ENCODE data around the gene GTF3C5.

The GTF3C5 gene

GRCh38 chr9:133031496-133031911, 707 bp downstream of the GTF3C5 start:
- peak in 1 of 2 donors; percentile 24 for DNase-seq

GRCh38 chr9:133032171-133032570, 1.4 kb downstream of the GTF3C5 start:
- no peak for DNase-seq

GRCh38 chr9:133035669-133036068, 4.9 kb downstream of the GTF3C5 start:
- no peak for DNase-seq

GRCh38 chr9:133037775-133038515, 7.1 kb downstream of the GTF3C5 start:
- DNase-seq = no peak

DNA sequence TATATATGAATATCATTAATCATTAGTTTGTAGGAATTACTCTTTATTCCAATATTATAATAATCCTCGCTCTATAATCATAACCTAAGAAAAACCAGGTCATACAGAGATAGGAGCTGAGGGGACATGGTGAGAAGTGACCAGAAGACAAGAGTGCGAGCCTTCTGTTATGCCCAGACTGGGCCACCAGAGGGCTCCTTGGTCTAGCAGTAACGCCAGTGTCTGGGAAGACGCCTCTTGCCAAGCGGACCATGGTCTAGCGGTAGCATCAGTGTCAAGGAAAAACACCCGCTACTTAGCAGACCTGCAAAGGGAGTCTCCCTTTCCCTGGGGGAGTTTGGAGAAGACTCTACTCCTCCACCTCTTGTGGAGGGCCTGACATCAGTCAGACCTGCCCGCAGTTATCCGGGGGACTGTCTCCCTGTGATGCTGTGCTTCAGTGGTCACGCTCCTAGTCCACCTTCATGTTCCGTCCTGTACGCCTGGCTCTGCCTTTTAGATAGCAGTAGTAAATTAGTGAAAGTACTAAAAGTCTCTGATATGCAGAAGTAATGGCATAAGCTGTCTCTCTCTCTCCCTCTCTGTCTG, 10.2 kb downstream of the GTF3C5 start:
- peak; percentile 53 to 65 for DNase-seq

GRCh38 chr9:133041958-133042357, 11.2 kb downstream of the GTF3C5 start:
- DNase-seq = no peak

DNA sequence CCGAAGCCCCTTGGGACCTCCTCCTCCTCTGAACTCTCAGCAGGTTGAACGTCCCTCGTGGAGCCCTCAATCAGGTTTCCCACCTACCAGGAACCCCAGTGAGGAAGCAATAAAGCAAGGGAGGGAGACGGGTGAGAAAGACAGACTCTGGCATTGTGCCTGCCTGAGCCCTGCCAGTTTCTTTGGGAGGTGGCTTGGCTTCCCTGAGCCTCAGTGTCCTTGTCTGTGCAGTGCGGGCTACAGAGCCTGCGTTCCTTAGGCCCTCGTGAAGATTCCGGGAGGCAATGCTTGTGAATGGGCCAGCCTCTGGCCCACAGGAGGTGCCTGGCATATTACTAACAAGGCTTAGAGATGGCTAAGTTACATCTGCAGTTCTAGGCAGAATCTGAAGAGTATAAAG, 11.9 kb downstream of the GTF3C5 start:
- DNase-seq = no peak

DNA sequence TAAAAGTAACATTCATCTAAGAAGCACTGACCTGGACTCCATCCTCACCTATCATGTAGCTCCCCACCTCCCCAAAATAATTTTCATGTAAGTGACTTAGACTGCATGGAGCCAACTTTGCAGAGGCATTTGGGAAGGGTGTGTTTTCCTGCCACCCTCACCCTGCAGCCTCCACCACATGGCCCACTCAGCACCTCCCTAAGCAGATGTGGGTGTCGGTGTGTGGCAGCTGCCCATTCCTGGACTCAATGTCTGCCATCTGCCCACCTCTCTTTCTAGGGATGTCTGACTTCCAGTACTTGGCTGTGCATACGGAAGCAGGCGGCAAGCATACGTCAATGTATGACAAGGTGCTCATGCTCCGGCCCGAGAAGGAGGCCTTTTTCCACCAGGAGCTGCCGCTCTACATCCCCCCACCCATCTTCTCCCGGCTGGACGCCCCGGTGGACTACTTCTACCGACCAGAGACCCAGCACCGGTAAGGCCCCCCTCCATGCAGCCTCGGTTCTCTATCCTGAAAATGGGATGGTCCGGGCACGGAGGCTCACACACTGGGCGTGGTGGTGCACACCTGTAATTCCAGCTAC, 12.7 kb downstream of the GTF3C5 start:
- no peak for DNase-seq

- no peak for DNase-seq
Observed at GRCh38 chr9:133044125-133044524, 13.3 kb downstream of the GTF3C5 start.

DNA sequence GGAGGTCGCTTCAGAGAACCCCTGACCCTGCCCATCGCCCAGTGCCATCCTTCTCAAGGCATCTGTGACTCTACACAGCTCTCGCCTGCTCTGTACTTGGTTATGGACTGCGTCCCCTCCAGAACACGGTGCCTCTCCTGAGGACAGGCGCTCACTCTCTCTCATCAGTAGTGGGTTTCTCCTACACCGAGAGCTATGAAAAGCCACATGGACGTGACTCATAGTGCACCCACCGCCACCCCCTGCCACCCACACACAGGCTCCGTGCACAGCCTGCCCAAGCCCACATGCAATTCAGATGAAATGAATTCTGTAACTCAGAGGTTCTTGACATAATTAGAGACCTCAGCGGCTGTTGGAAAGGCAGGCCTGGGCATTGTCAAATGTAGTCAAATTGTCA, 13.9 kb downstream of the GTF3C5 start:
- DNase-seq = no peak

DNA sequence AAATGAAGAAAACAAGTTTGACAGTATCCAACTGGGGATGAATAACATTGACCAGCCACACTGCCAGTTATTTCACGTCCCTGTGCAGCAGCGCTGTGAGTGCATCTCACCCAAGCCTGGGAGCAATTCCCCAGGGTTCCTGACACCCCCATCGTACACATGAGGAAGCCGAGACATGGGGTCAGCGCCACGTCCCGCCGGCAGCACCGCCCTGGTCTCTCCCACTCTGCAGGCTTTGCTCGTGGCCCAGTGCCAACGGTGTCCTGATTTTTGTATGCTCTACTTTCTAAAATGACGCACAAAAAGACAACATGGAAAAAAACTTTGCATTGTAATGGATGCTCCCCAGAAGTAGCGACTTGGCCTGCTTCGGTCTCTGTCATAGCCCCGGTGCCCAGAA, 14.3 kb downstream of the GTF3C5 start:
- no peak for DNase-seq

DNA sequence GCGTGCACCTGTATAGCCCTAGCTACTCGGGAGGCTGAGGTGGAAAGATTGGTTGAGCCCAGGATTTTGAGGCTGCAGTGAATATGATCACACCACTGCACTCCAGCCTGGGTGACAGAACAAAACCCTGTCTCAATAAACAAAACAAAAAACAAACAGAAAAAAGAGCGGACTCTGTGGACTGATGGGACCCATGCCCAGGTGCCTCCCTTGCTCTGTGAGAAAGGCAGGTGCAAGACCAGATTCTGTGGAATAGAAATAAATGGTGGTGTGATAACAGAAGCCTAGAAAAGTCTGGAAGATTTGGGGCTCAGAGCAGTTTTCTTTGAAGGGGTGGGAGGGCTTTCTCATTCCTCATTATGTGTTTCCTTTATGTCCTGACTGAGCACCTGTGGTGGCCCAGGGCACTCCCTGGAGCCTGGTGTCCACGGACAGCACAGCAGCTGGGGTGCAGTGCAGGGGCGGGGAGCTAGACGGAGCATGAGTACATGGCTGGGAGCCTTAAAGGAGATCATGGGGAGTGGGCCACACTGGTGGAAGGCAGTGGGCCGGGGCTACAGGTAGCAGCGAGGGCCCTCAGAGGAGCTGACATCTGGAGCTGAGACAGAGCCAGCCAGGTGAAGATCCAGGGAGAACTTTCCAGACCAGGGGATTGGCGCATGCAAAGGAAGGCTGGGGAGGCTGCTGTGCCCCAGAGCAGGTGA, 15.6 kb downstream of the GTF3C5 start:
- DNase-seq = no peak

DNA sequence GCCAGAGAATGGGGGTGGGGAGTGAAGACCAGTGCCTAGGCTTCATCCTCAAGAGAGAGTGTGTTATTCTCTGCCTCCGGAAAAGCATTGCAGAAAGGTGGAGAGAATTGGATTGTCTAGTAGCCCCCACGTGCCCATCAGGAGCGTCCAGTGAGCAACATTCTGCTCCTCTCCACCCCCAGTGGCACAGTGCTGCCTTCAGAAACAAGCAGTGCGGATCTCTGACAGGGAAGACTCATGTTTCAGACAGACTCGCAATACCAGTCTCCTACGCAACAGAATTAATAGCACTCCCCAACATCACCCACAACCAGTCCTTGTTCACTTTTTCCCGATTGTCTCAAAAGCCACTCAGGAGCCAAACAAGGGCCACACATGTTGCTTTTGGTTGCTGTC, 16.1 kb downstream of the GTF3C5 start:
- no peak for DNase-seq

DNA sequence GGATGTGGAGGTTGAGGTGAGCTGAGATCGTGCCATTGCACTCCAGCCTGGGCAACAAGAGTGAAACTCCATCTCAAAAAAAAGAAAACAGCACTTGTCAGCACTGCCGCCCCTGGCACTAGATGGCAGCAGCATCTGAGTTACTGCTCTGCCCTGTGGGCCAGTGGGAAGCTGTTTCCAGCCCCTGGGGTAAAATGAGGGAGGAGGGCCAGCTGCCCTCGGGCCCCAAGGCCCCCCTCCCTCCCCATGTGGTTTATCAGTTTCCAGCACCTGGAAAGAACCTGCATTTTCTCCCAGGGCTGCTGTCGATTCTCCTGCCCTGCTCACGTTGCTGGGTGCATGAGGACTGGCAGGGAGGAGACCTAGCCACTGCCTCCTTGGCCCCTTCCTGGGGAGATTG, 17.8 kb downstream of the GTF3C5 start:
- no peak for DNase-seq

DNA sequence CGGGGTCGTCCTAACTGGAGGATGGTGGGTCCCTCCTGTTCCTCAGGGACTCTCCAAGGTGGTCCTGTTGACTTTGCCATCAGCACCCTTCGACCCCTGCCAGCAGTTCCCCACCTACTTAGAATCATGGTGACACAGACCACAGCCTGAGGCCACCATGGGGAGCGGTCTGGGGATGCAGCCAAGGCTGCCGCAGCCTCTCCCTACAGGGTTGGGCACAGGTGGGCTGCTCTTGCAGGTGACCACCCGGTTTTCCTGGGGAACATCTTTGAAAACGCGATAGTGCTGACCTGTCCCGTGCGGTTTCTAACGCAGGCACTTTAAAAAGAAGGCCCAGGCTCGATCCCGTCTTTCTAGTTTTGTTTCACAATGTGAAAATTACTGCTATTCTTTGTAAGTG, 18.2 kb downstream of the GTF3C5 start:
- no peak for DNase-seq

- DNase-seq = no peak
Observed at GRCh38 chr9:133050142-133050541, 19.3 kb downstream of the GTF3C5 start.

- no peak for DNase-seq
Observed at GRCh38 chr9:133050781-133051180, 20.0 kb downstream of the GTF3C5 start.

DNA sequence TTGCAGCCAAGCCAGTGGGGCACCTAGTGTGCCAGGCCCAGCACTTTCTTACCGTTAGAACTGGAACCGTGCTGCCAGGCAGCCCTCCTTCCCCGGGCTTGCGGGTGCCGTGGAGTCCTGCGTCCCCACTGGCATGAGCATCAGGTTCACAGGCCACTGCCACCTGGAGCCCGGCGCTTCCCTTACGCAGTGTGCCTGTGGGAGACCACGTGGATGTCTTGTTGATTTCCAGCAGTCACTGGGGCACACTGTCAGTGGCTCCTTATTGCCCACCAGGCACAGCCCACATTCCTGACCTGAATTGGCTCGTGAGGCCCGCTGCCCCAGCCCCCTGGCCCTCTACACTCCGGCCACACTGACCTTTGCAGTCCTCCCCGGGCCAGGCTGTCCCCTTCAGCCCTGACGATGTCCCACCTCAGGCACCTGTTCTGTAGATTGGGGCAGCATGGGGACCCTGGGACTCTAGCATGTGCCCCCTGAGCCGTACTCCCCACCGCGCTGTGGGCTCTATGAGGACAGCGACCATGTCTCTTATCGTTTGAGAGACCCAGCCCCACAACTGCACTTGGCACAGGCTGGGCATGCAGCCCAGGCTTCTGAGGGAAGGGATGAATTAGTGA, 20.6 kb downstream of the GTF3C5 start:
- no peak for DNase-seq

DNA sequence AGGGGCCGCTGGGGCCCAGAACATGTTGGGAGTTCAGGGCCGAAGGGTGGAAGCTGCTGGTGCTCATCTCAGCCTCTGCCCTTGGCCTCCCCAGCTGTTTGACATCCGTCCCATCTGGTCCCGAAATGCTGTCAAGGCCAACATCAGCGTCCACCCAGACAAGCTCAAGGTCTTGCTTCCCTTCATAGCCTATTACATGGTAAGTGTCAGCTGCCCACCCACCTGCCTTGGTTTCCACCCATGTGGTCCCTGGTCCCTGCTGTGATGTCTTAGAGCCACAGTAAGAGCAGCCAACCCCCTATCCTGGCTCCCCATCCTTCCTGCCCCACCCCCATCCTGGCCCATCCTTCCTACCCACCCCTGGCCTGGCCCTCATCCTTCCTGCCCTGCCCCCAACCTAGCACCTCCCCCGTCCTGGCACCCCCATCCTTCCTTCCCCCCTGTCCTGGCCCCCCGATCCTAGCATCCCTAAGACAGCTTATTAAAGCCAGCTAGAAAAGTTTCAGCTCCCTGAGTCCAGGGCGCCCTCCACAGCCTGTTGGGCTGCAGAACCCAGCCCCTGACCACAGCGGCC, 21.3 kb downstream of the GTF3C5 start:
- DNase-seq = no peak

GRCh38 chr9:133054194-133054890, 23.5 kb downstream of the GTF3C5 start:
- no peak for DNase-seq

GRCh38 chr9:133054966-133055365, 24.2 kb downstream of the GTF3C5 start:
- no peak for DNase-seq

DNA sequence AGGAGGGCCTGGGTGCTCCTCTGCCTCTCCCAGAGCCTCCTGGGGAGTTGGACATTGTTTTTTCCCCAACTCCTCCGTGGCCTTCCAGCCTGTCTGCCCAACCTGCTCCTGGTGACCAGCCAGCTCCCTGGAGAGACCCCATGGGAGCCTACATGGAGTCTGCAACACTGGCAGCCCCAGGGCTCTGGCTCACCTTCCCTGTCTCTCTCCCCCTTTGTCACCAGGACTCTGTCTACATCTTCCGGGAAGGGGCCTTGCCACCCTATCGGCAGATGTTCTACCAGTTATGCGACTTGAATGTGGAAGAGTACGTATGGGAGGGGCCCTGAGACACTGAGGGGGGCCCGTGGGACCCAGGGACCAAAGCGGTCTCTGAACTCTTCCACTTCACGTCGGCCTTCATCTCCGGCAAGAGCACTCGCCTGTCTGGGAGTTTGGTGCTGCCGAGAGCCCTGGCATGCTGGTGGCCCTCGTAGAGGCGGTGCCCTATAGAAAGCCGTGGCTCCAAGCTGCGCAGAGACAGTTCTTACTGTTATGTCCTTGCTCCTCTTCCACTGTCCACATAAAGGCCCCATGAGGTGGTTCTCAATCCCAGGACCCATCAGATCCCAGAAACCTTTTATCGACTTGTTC, 25.1 kb downstream of the GTF3C5 start:
- DNase-seq = no peak
